ENCODE results near the gene RFNG.

RFNG gene

DNA sequence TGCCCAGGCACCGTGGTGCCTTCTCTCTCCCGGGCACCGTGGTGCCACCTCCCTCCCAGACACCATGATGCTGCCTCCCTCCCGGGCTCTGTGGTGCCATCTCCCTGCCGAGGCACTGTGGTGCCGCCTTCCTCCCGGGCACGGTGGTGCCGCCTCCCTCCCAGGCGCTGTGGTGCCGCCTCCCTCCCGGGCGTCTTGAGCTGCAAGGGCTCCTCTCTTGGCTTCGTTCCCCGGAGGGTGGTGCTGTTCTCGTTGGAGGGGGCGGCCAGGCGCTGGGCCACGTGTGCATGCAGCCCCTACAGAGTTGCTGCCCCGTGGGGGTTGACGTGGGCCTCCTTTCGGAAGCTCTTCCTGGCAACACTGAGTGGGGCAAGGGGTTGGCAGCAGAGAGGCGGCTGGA is 37.2 kb downstream of the RFNG start:
- Histone ChIP-seq H3K36me3 (ENCODE audit: control insufficient read depth, low read length) (peaks cover 7% of the 10 kb centered on the region), H3K4me3 (ENCODE audit: low read length) (no peak overlapping the region), H3K27me3 (ENCODE audit: control insufficient read depth, low read length) (no peaks in the 10 kb centered on the region), H3K4me1 (ENCODE audit: control insufficient read depth, low read length) (peaks cover 6% of the 10 kb centered on the region), H3F3A (ENCODE audit: control insufficient read depth, insufficient read depth) (peaks cover 3% of the 10 kb centered on the region; the same call in 1 of the 2 replicates), H3K9me3 (ENCODE audit: control insufficient read depth, insufficient read depth, low read length) (no peaks in the 10 kb centered on the region), H3K27ac (ENCODE audit: low read depth, low read length) (no peak overlapping the region), H3K9me2 (replicated peaks; ENCODE audit: control insufficient read depth, low read length) (no peaks in the 10 kb centered on the region), H4K20me1 (ENCODE audit: control insufficient read depth, insufficient read depth, low read depth, low read length) (0 out of 2 replicates have a peak, but pooled peaks cover 4% of the 10 kb centered on the region), H3K4me2 (ENCODE audit: low read length) (no peak overlapping the region), H3K79me2 (ENCODE audit: control insufficient read depth, low read length) (no peaks in the 10 kb centered on the region)
- TF ChIP-seq EZH2phosphoT487 (IDR thresholded peaks at IDR 0.05; ENCODE audit: borderline replicate concordance, low read length) (no peak), CTCF (IDR thresholded peaks at IDR 0.05; ENCODE audit: low read depth, low read length, poor library complexity, severe bottlenecking) (no peak)

DNA sequence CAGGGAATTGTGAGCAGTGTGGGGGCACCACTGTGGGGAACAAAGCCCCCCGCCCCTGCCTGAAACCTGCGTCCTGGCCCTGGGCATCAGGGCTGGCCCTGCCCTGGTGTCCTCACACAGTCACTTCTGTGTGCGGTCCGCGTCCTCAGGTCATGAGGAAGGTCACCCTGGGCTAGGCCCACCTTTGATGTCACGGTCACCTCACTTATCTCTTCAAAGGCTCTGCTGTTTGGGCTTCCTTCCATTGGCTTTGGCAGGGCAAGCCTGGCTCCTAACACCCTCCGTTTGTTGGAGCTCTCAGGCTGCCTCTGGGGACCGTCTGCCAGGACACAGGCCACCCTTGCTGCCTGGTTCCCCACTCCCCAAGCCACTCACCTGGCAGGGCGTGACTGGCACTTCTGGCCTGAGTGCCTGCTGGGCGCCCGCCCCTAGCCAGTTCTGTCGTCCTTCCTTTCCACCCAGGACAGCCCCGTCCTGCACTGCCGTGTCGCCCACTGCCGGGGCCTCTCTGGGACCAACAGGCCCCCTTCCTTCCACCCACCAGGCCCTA is 37.8 kb downstream of the RFNG start:
- Histone ChIP-seq H4K20me1 (ENCODE audit: control insufficient read depth, insufficient read depth, low read depth, low read length) (0 out of 2 replicates have a peak, but pooled peaks cover 4% of the 10 kb centered on the region), H3K4me3 (ENCODE audit: low read length) (no peak overlapping the region), H3F3A (ENCODE audit: control insufficient read depth, insufficient read depth) (peaks cover 3% of the 10 kb centered on the region; the same call in 1 of the 2 replicates), H3K9me2 (replicated peaks; ENCODE audit: control insufficient read depth, low read length) (no peaks in the 10 kb centered on the region), H3K9me3 (ENCODE audit: control insufficient read depth, insufficient read depth, low read length) (no peaks in the 10 kb centered on the region), H3K4me2 (ENCODE audit: low read length) (no peak overlapping the region), H3K27ac (ENCODE audit: low read depth, low read length) (no peak overlapping the region), H3K79me2 (ENCODE audit: control insufficient read depth, low read length) (no peaks in the 10 kb centered on the region), H3K36me3 (ENCODE audit: control insufficient read depth, low read length) (peaks cover 7% of the 10 kb centered on the region), H3K4me1 (ENCODE audit: control insufficient read depth, low read length) (peaks cover 6% of the 10 kb centered on the region), H3K27me3 (ENCODE audit: control insufficient read depth, low read length) (no peaks in the 10 kb centered on the region)
- TF ChIP-seq CTCF (IDR thresholded peaks at IDR 0.05; ENCODE audit: low read depth, low read length, poor library complexity, severe bottlenecking) (no peak), EZH2phosphoT487 (IDR thresholded peaks at IDR 0.05; ENCODE audit: borderline replicate concordance, low read length) (no peak)

DNA sequence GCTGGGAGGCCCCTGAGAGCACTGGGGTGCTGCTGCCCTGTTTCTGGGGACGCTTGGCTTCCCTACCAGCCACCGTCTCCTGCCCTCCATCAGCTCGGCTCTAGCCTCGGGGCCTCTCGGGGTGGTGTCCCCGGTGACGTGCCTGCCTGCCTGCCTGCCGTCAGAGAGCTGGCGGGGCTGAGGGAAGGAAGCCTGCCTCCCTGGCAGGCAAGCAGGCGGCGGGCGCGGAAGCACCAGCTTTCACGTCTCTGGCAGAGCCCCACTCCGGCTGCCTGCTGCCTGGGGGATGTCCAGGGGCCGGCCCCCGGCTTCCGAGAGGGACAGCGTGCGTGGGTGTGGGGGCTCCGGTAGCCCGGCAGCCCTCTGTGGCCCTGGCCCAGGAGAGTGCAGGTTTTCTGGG is 38.3 kb downstream of the RFNG start:
- Histone ChIP-seq H3K4me3 (ENCODE audit: low read length) (no peak overlapping the region), H3K9me2 (replicated peaks; ENCODE audit: control insufficient read depth, low read length) (no peaks in the 10 kb centered on the region), H3K4me2 (ENCODE audit: low read length) (no peak overlapping the region), H3F3A (ENCODE audit: control insufficient read depth, insufficient read depth) (no peaks in the 10 kb centered on the region; the same call in 1 of the 2 replicates), H3K79me2 (ENCODE audit: control insufficient read depth, low read length) (no peaks in the 10 kb centered on the region), H3K4me1 (ENCODE audit: control insufficient read depth, low read length) (peaks cover 6% of the 10 kb centered on the region), H3K27me3 (ENCODE audit: control insufficient read depth, low read length) (no peaks in the 10 kb centered on the region), H3K9me3 (ENCODE audit: control insufficient read depth, insufficient read depth, low read length) (no peaks in the 10 kb centered on the region), H3K36me3 (ENCODE audit: control insufficient read depth, low read length) (peaks cover 4% of the 10 kb centered on the region), H3K27ac (ENCODE audit: low read depth, low read length) (no peak overlapping the region), H4K20me1 (ENCODE audit: control insufficient read depth, insufficient read depth, low read depth, low read length) (no peaks in the 10 kb centered on the region)
- TF ChIP-seq EZH2phosphoT487 (IDR thresholded peaks at IDR 0.05; ENCODE audit: borderline replicate concordance, low read length): no peak
- TF ChIP-seq CTCF (IDR thresholded peaks at IDR 0.05; ENCODE audit: low read depth, low read length, poor library complexity, severe bottlenecking): no peak
